Motor neuron (in vitro differentiated cells): ENCODE results near the gene TAS2R38. TPM values are rescaled to one million over a fixed set of nuclear protein-coding genes. Genes with fewer than 3 reads are reported as not detected.

ENCODE experiments used
- ATAC-seq, 8 experiments: fragments of 200-7000 bp; cut with Tn5 transposase; replicated peaks in 6 of 8; 2 replicates each; pipeline ENCODE4 v1.8.0; 2021; ENCODE audit warnings: mild to moderate bottlenecking in 8 of 8, moderate library complexity in 8 of 8
- H3K27ac ChIP-seq, 2 donors: fragments of 250-450 bp; sonication (Bioruptor Pico); 2 replicates each; pipeline ENCODE4 v1.9.0; 2021; ENCODE audit warnings: antibody characterized with exemption in 2 of 2, mild to moderate bottlenecking in 2 of 2, moderate library complexity in 1 of 2
- H3K4me1 ChIP-seq, 2 donors: fragments of 250-450 bp; sonication (Bioruptor Pico); replicated peaks in 1 of 2; 2 replicates each; pipeline ENCODE4 v1.6.1; 2021; ENCODE audit warnings: antibody characterized with exemption in 2 of 2, mild to moderate bottlenecking in 2 of 2, moderate library complexity in 1 of 2
- H3K4me3 ChIP-seq, 5 donors: fragments of 250-450 bp; sonication (Bioruptor Pico); 2 replicates each; pipeline ENCODE4 v1.9.0; 2021; ENCODE audit warnings: antibody characterized with exemption in 5 of 5, mild to moderate bottlenecking in 5 of 5, moderate library complexity in 4 of 5
- WGBS, 10 experiments: fragments of 450-650 bp; shearing (Covaris generic); methylation state at CpG; one replicate each; pipeline ENCODE4 v1.0.0; 2022; 5-methylcytosine and 5-hydroxymethylcytosine counted together
- in situ Hi-C, 9 experiments: fragments of 400-800 bp; cut with MboI; loops; one replicate each; pipeline ENCODE4 v1.15.0; 2021; ENCODE audit warnings: low sequenced_read_pairs in 9 of 9, low pct_unique_long_range_greater_than_20kb in 2 of 9; ENCODE audit not compliant: unreplicated experiment in 9 of 9
- total RNA-seq, 8 experiments: library from RNA; unstranded; fragments of 300-600 nt; gene quantifications; 2 replicates each; pipeline versions ENCODE4 v1.2.3 to v1.2.4, GENCODE V29; 2022

TAS2R38 gene
- total RNA-seq, 8 experiments from 2014 or later, result 0.11 to 0.24 TPM; not detected in 6

GRCh38 chr7:141956084-141956483, 17.5 kb downstream of the TAS2R38 start:
- in situ Hi-C loops, result loop anchor here in 2 of 9 experiments (25.0 kb wide), 1 partner anchor 231 kb away; no protein-coding TSS in a partner anchor
- no peaks in the 10 kb centered on the region for H3K4me1 ChIP-seq
- peak in 1 of 8 experiments; percentile 37 for ATAC-seq
- H3K27ac ChIP-seq, result no peak overlapping the region
- H3K4me3 ChIP-seq, result no peak overlapping the region
- WGBS, 10 experiments, result 7 to 100% (median 73%) methylated on average over 1 to 3 of the region's 3 CpGs; no CpG with 5 or more reads in 1 of the 10 experiments

- H3K4me1 ChIP-seq, result no peaks in the 10 kb centered on the region
- ATAC-seq, result no peak
- WGBS, 10 experiments, result 0 to 67% (median 31%) methylated on average over 1 of the region's 1 CpG; no CpG with 5 or more reads in 4 of the 10 experiments
- H3K27ac ChIP-seq, result no peak overlapping the region
- H3K4me3 ChIP-seq, result no peak overlapping the region
- in situ Hi-C loops, result loop anchor here in 2 of 9 experiments (25.0 kb wide), 1 partner anchor 233 kb away; no protein-coding TSS in a partner anchor
Measured at GRCh38 chr7:141954334-141954733, 19.2 kb downstream of the TAS2R38 start.

- H3K4me3 ChIP-seq, result no peak overlapping the region
- WGBS, 10 experiments, result 0 to 100% (median 93%) methylated on average over 1 of the region's 1 CpG; no CpG with 5 or more reads in 4 of the 10 experiments
- H3K4me1 ChIP-seq, result no peaks in the 10 kb centered on the region
- H3K27ac ChIP-seq, result no peak overlapping the region
- no peak for ATAC-seq
- in situ Hi-C loops, result loop anchor here in 2 of 9 experiments (25.0 kb wide), 1 partner anchor 235 kb away; no protein-coding TSS in a partner anchor
Measured at GRCh38 chr7:141952461-141952860, 21.1 kb downstream of the TAS2R38 start.

- no peak overlapping the region for H3K4me3 ChIP-seq
- 0 to 86% (median 83%) methylated on average over 1 of the region's 1 CpG; no CpG with 5 or more reads in 6 of the 10 experiments for WGBS, 10 experiments
- in situ Hi-C loops, result loop anchor here in 2 of 9 experiments (25.0 kb wide), 1 partner anchor 236 kb away; no protein-coding TSS in a partner anchor
- no peaks in the 10 kb centered on the region for H3K4me1 ChIP-seq
- no peak overlapping the region for H3K27ac ChIP-seq
- no peak for ATAC-seq
Measured at GRCh38 chr7:141950806-141951205, 22.8 kb downstream of the TAS2R38 start.

GRCh38 chr7:141949911-141950310, 23.7 kb downstream of the TAS2R38 start:
- in situ Hi-C loops, result loop anchor here in 2 of 9 experiments (25.0 kb wide), 1 partner anchor 237 kb away; no protein-coding TSS in a partner anchor
- H3K4me3 ChIP-seq, result no peak overlapping the region
- WGBS, 10 experiments, result 0 to 95% (median 70%) methylated on average over 2 to 3 of the region's 3 CpGs; no CpG with 5 or more reads in 1 of the 10 experiments
- no peak overlapping the region for H3K27ac ChIP-seq
- no peak for ATAC-seq
- no peaks in the 10 kb centered on the region for H3K4me1 ChIP-seq

GRCh38 chr7:141949451-141949850, 24.1 kb downstream of the TAS2R38 start:
- H3K4me3 ChIP-seq, result no peak overlapping the region
- in situ Hi-C loops, result no loop called here
- H3K27ac ChIP-seq, result no peak overlapping the region
- 0 to 80% (median 60%) methylated on average over 1 to 2 of the region's 2 CpGs; no CpG with 5 or more reads in 5 of the 10 experiments for WGBS, 10 experiments
- no peak for ATAC-seq
- H3K4me1 ChIP-seq, result no peaks in the 10 kb centered on the region

- H3K4me1 ChIP-seq, result no peaks in the 10 kb centered on the region
- WGBS, 10 experiments, result 29 to 100% (median 79%) methylated on average over 1 to 2 of the region's 2 CpGs; no CpG with 5 or more reads in 6 of the 10 experiments
- no peak overlapping the region for H3K27ac ChIP-seq
- ATAC-seq, result no peak
- H3K4me3 ChIP-seq, result no peak overlapping the region
- in situ Hi-C loops, result no loop called here
Measured at GRCh38 chr7:141949021-141949420, 24.6 kb downstream of the TAS2R38 start.

- no peak for ATAC-seq
- H3K27ac ChIP-seq, result no peak within 1 kb of the TSS
- 10 to 68% (median 50%) methylated on average over 1 to 3 of the region's 3 CpGs; no CpG with 5 or more reads in 5 of the 10 experiments for WGBS, 10 experiments
- H3K4me3 ChIP-seq, result no peak within 1 kb of the TSS
- H3K4me1 ChIP-seq, result no peaks in the 10 kb centered on the region
- in situ Hi-C loops, result no loop called here
Measured at GRCh38 chr7:141946796-141947195, 26.8 kb downstream of the TAS2R38 start, which contains the start of gene CLEC5A. Gene CLEC5A, minus strand, starts transcription at chr7:141946974. Its CDS starts 682 bp downstream, at chr7:141946292.

GRCh38 chr7:141945356-141945755, 28.2 kb downstream of the TAS2R38 start:
- no peak overlapping the region for H3K4me3 ChIP-seq
- peak in 1 of 8 experiments; percentile 38 for ATAC-seq
- no peaks in the 10 kb centered on the region for H3K4me1 ChIP-seq
- in situ Hi-C loops, result no loop called here
- no peak overlapping the region for H3K27ac ChIP-seq
- 0 to 92% (median 40%) methylated on average over 1 to 3 of the region's 3 CpGs; no CpG with 5 or more reads in 1 of the 10 experiments for WGBS, 10 experiments

- ATAC-seq, result no peak
- H3K4me1 ChIP-seq, result no peaks in the 10 kb centered on the region
- in situ Hi-C loops, result no loop called here
- no peak overlapping the region for H3K27ac ChIP-seq
- no peak overlapping the region for H3K4me3 ChIP-seq
- 0 to 100% (median 77%) methylated on average over 2 to 3 of the region's 3 CpGs; no CpG with 5 or more reads in 1 of the 10 experiments for WGBS, 10 experiments
Measured at GRCh38 chr7:141944811-141945210, 28.8 kb downstream of the TAS2R38 start.

GRCh38 chr7:141943846-141944245, 29.7 kb downstream of the TAS2R38 start:
- Histone ChIP-seq H3K4me3 (no peak overlapping the region), H3K27ac (no peak overlapping the region), H3K4me1 (no peaks in the 10 kb centered on the region)
- WGBS, 10 experiments, result 0 to 67% (median 0%) methylated on average over 1 of the region's 1 CpG; no CpG with 5 or more reads in 4 of the 10 experiments
- in situ Hi-C loops, result no loop called here
- ATAC-seq, result no peak

- no peak overlapping the region for H3K4me3 ChIP-seq
- ATAC-seq, result no peak
- H3K4me1 ChIP-seq, result no peaks in the 10 kb centered on the region
- in situ Hi-C loops, result no loop called here
- H3K27ac ChIP-seq, result no peak overlapping the region
- WGBS, 10 experiments, result 0 to 100% (median 87%) methylated on average over 2 to 3 of the region's 3 CpGs; no CpG with 5 or more reads in 1 of the 10 experiments
Measured at GRCh38 chr7:141941075-141941474, 32.5 kb downstream of the TAS2R38 start.

- Histone ChIP-seq H3K4me3 (no peak overlapping the region), H3K4me1 (no peaks in the 10 kb centered on the region), H3K27ac (no peak overlapping the region)
- WGBS, 10 experiments, result 0 to 89% (median 80%) methylated on average over 1 to 4 of the region's 5 CpGs; no CpG with 5 or more reads in 3 of the 10 experiments
- ATAC-seq, result no peak
- in situ Hi-C loops, result no loop called here
Measured at GRCh38 chr7:141930211-141930610, 43.4 kb downstream of the TAS2R38 start.

GRCh38 chr7:141928845-141929195, 44.8 kb downstream of the TAS2R38 start:
- H3K27ac ChIP-seq, result no peak overlapping the region
- H3K4me3 ChIP-seq, result no peak overlapping the region
- ATAC-seq, result no peak
- no peaks in the 10 kb centered on the region for H3K4me1 ChIP-seq
- 0 to 91% (median 47%) methylated on average over 1 to 3 of the region's 3 CpGs; no CpG with 5 or more reads in 2 of the 10 experiments for WGBS, 10 experiments
- in situ Hi-C loops, result no loop called here
